ENCODE results near the gene ZEB2. TPM values are rescaled to one million over a fixed set of nuclear protein-coding genes. Genes with fewer than 3 reads are reported as not detected.

The ZEB2 gene
- total and polyA plus RNA-seq, 4 donors, result 7.6 to 39.6 (median 22.2) TPM

- H3K4me3 ChIP-seq (ENCODE audit: low read depth in 1 of 3, low read length in 3 of 3), result peak overlapping the region; percentile 44 to 73 (median 57)
- H3K27ac ChIP-seq (ENCODE audit: low read depth in 1 of 2, low read length in 2 of 2), result peak overlapping the region; percentile 51 to 87
- 2% methylated on average over 83 of the region's 83 CpGs for WGBS
- H3K4me1 ChIP-seq (ENCODE audit: control insufficient read depth in 4 of 4, insufficient read depth in 4 of 4, low read length in 3 of 4), result peaks cover 4 to 26% (median 8%) of the 10 kb centered on the region in 4 donors
- no peaks in the 10 kb centered on the region for H3K9me3 ChIP-seq (ENCODE audit: control insufficient read depth in 4 of 4, low read length in 3 of 4)
- TF ChIP-seq MAX (IDR thresholded peaks at IDR 0.05) (no peak), HNF4G (IDR thresholded peaks at IDR 0.05) (no peak), SP1 (IDR thresholded peaks at IDR 0.05) (no peak), CTCF (IDR thresholded peaks at IDR 0.05; ENCODE audit: low read depth, low read length, missing input control) (no peak), JUND (IDR thresholded peaks at IDR 0.05) (peak in 1 of 2 donors; percentile 9), HNF4A (conservative IDR thresholded peaks at IDR 0.05) (no peak)
- no peaks in the 10 kb centered on the region for H3K36me3 ChIP-seq (ENCODE audit: control insufficient read depth in 4 of 4, insufficient read depth in 3 of 4, low read depth in 1 of 4, low read length in 3 of 4)
- peak overlapping the region; percentile 56 to 93 for H3K9ac ChIP-seq (ENCODE audit: low read depth in 1 of 2, low read length in 2 of 2)
- DNase-seq (ENCODE audit: low spot score), result peak; percentile 67
- H3K27me3 ChIP-seq (ENCODE audit: control insufficient read depth in 4 of 4, insufficient read depth in 4 of 4, low read length in 3 of 4), result peaks cover 0 to 7% (median 3%) of the 10 kb centered on the region in 4 donors
These were observed 2.7 kb downstream of the ZEB2 start for GRCh38 chr2:144516981-144517865.

DNA sequence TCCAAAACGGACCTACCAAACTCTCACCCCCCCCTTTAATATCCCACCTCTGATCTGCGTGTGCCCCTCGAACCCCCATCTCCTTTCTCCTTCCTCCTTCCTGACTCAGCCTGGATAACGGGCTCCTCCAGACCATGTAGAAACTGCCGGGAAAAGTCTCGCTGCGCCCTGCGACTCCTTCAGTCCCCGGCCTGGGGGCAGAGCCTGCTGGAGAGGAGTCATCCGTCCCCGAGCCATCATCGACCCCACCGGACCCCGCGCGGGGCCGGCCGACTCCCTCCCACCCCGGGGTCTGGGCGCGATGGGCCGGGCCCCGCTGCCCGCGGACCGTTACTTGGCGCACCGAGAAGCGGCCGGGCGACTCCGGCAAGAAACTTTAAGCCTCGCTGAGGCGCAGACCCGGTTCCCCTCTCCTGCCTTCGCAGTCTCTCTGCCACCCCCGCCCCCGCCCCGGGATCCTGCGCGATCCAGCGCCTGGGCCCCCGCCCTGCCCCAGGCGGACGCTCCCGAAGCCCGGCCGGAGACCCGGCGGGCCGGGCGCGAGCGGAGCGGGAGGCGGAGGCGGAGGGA, 3.4 kb downstream of the ZEB2 start:
- H3K36me3 ChIP-seq (ENCODE audit: control insufficient read depth in 4 of 4, insufficient read depth in 3 of 4, low read depth in 1 of 4, low read length in 3 of 4), result no peaks in the 10 kb centered on the region
- 2% methylated on average over 57 of the region's 57 CpGs for WGBS
- no peaks in the 10 kb centered on the region for H3K9me3 ChIP-seq (ENCODE audit: control insufficient read depth in 4 of 4, low read length in 3 of 4)
- peaks cover 4 to 26% (median 8%) of the 10 kb centered on the region in 4 donors for H3K4me1 ChIP-seq (ENCODE audit: control insufficient read depth in 4 of 4, insufficient read depth in 4 of 4, low read length in 3 of 4)
- H3K27me3 ChIP-seq (ENCODE audit: control insufficient read depth in 4 of 4, insufficient read depth in 4 of 4, low read length in 3 of 4), result peaks cover 0 to 6% (median 4%) of the 10 kb centered on the region in 4 donors
- TF ChIP-seq EGR1 (IDR thresholded peaks at IDR 0.05; ENCODE audit: low read depth in 2 of 2), result no peak
- no peak for TF ChIP-seq HNF4A (conservative IDR thresholded peaks at IDR 0.05)
- no peak for TF ChIP-seq SP1 (IDR thresholded peaks at IDR 0.05)
- no peak for TF ChIP-seq NR2F2 (IDR thresholded peaks at IDR 0.05)
- no peak for TF ChIP-seq HNF4G (IDR thresholded peaks at IDR 0.05)
- TF ChIP-seq RXRA (IDR thresholded peaks at IDR 0.05), result no peak
- TF ChIP-seq, protein P1, sequence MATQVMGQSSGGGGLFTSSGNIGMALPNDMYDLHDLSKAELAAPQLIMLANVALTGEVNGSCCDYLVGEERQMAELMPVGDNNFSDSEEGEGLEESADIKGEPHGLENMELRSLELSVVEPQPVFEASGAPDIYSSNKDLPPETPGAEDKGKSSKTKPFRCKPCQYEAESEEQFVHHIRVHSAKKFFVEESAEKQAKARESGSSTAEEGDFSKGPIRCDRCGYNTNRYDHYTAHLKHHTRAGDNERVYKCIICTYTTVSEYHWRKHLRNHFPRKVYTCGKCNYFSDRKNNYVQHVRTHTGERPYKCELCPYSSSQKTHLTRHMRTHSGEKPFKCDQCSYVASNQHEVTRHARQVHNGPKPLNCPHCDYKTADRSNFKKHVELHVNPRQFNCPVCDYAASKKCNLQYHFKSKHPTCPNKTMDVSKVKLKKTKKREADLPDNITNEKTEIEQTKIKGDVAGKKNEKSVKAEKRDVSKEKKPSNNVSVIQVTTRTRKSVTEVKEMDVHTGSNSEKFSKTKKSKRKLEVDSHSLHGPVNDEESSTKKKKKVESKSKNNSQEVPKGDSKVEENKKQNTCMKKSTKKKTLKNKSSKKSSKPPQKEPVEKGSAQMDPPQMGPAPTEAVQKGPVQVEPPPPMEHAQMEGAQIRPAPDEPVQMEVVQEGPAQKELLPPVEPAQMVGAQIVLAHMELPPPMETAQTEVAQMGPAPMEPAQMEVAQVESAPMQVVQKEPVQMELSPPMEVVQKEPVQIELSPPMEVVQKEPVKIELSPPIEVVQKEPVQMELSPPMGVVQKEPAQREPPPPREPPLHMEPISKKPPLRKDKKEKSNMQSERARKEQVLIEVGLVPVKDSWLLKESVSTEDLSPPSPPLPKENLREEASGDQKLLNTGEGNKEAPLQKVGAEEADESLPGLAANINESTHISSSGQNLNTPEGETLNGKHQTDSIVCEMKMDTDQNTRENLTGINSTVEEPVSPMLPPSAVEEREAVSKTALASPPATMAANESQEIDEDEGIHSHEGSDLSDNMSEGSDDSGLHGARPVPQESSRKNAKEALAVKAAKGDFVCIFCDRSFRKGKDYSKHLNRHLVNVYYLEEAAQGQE (IDR thresholded peaks at IDR 0.05), result no peak
- TF ChIP-seq ZBTB33 (IDR thresholded peaks at IDR 0.05), result no peak
- TF ChIP-seq FOXA2 (IDR thresholded peaks at IDR 0.05), result no peak
- no peak for TF ChIP-seq FOXA1 (IDR thresholded peaks at IDR 0.05)
- TF ChIP-seq GABPA (IDR thresholded peaks at IDR 0.05 in 1 of 2, conservative IDR thresholded peaks at IDR 0.05 in 1 of 2), result no peak
- no peak for TF ChIP-seq RAD21 (IDR thresholded peaks at IDR 0.05)
- no peak for TF ChIP-seq YY1 (IDR thresholded peaks at IDR 0.05)
- TF ChIP-seq JUND (IDR thresholded peaks at IDR 0.05), result no peak
- TF ChIP-seq MAX (IDR thresholded peaks at IDR 0.05), result no peak
- H3K4me3 ChIP-seq (ENCODE audit: low read depth in 1 of 3, low read length in 3 of 3), result peak overlapping the region; percentile 45 to 73 (median 50)
- peak overlapping the region in 1 of 2 donors; percentile 14 for H3K9ac ChIP-seq (ENCODE audit: low read depth in 1 of 2, low read length in 2 of 2)
- no peak for DNase-seq (ENCODE audit: low spot score)
- peak overlapping the region; percentile 51 to 85 for H3K27ac ChIP-seq (ENCODE audit: low read depth in 1 of 2, low read length in 2 of 2)
